ENCODE results near the gene UNKL. TPM values are rescaled to one million over a fixed set of nuclear protein-coding genes. Genes with fewer than 3 reads are reported as not detected.

UNKL gene
- total and polyA plus RNA-seq, 2 of the 8 experiments (the other 6 are each of a cell fraction or from before 2014, with no cell fraction given), result 25.1 to 31.8 TPM

GRCh38 chr16:1351215-1351581 lies 63.3 kb downstream of the UNKL start (continued):
- TF ChIP-seq CHD7 (IDR thresholded peaks at IDR 0.05; ENCODE audit: insufficient replicate concordance, low read length) (no peak), ZNF274 (IDR thresholded peaks at IDR 0.05; ENCODE audit: borderline replicate concordance, extremely low read depth, low read length) (no peak), SAP30 (IDR thresholded peaks at IDR 0.05; ENCODE audit: insufficient read depth, insufficient replicate concordance, low read length) (no peak), EGR1 (IDR thresholded peaks at IDR 0.05; ENCODE audit: borderline replicate concordance, low read depth, low read length) (no peak), BACH1 (IDR thresholded peaks at IDR 0.05; ENCODE audit: low read length) (no peak), TBP (IDR thresholded peaks at IDR 0.05; ENCODE audit: low read depth, low read length) (no peak), MAX (IDR thresholded peaks at IDR 0.05) (no peak; the same call in 1 of the 2 replicates), TAF7 (optimal IDR thresholded peaks at IDR 0.05; ENCODE audit: borderline replicate concordance, low read depth, low read length) (no peak)
